B cell (primary cell): Measurements from ENCODE around the gene UBD. TPM values are rescaled to one million over a fixed set of nuclear protein-coding genes. Genes with fewer than 3 reads are reported as not detected.

Experiments used
- ATAC-seq: fragments of 200-7000 bp; cut with Tn5 transposase; one replicate; pipeline ENCODE4 v1.10.0; 2021; ENCODE audit warnings: low read depth, mild to moderate bottlenecking, moderate number of reproducible peaks, moderate library complexity
- CTCF ChIA-PET: fragments of 350-600 bp; sonication (Branson Sonifier 250); formaldehyde crosslinking; loops from one replicate; lab custom pipeline; 2021; ENCODE audit warnings: antibody characterized with exemption, inconsistent platforms; lab: Charles Lee
- POLR2A ChIA-PET: fragments of 350-600 bp; sonication (Branson Sonifier 250); formaldehyde crosslinking; loops from one replicate; lab custom pipeline; 2021; ENCODE audit warnings: antibody characterized with exemption; lab: Charles Lee
- DNase-seq: peaks from one replicate; pipeline ENCODE4 v3.0.0; 2013
- H2AFZ ChIP-seq: 2 replicates; pipeline ENCODE4 v1.6.1; 2012; ENCODE audit warnings: mild to moderate bottlenecking, low read depth, low read length; ENCODE audit not compliant: insufficient read depth, poor library complexity, severe bottlenecking
- H3K27ac ChIP-seq, 2 donors: 1 replicate in 1 of 2; 2 replicates in 1 of 2; pipeline ENCODE4 v1.5.1; 2012 to 2013; ENCODE audit warnings: low read length in 2 of 2, mild to moderate bottlenecking in 2 of 2, moderate library complexity in 1 of 2
- H3K27me3 ChIP-seq, 4 experiments: fragments of 200-600 bp in 1 of 4; sonication (generic) in 1 of 4; replicated peaks in 1 of 4; 1 replicate in 2 of 4; 2 replicates in 2 of 4; pipeline versions ENCODE4 v1.6.1 to v1.7.0; 2013 to 2016; ENCODE audit warnings: low read length in 3 of 4, mild to moderate bottlenecking in 2 of 4, mixed read lengths in 1 of 4, moderate library complexity in 1 of 4; ENCODE audit not compliant: insufficient read depth in 4 of 4, control insufficient read depth in 3 of 4; ENCODE audit errors: control extremely low read depth in 1 of 4
- H3K36me3 ChIP-seq, 2 experiments: replicated peaks in 1 of 2; 1 replicate in 1 of 2; 2 replicates in 1 of 2; pipeline versions ENCODE4 v1.6.1 to v1.7.1; 2013; ENCODE audit warnings: low read length in 1 of 2; ENCODE audit not compliant: insufficient read depth in 2 of 2, control insufficient read depth in 1 of 2; ENCODE audit errors: control extremely low read depth in 1 of 2, extremely low read depth in 1 of 2
- H3K4me1 ChIP-seq, 2 donors: fragments of 200-600 bp in 1 of 2; sonication (generic) in 1 of 2; 1 replicate in 1 of 2; 2 replicates in 1 of 2; pipeline versions ENCODE4 v1.5.1 to v1.6.1; 2013 to 2017; ENCODE audit warnings: low read length in 2 of 2; ENCODE audit not compliant: control insufficient read depth in 2 of 2, insufficient read depth in 2 of 2
- H3K4me2 ChIP-seq: replicated peaks from 2 replicates; pipeline ENCODE3; 2012; ENCODE audit warnings: mild to moderate bottlenecking, low read depth, low read length; ENCODE audit not compliant: poor library complexity, severe bottlenecking
- H3K4me3 ChIP-seq, 5 experiments: fragments of 200-600 bp in 1 of 5; sonication (generic) in 1 of 5; 1 replicate in 3 of 5; 2 replicates in 2 of 5; pipeline versions ENCODE4 v1.5.1 to v1.7.0; 2011 to 2016; ENCODE audit warnings: low read length in 4 of 5, mild to moderate bottlenecking in 4 of 5, low read depth in 2 of 5, control low read depth in 1 of 5, moderate library complexity in 1 of 5; ENCODE audit not compliant: insufficient read depth in 1 of 5; ENCODE audit errors: control extremely low read depth in 1 of 5, extremely low read depth in 1 of 5
- H3K79me2 ChIP-seq: fragments of 200-600 bp; sonication (generic); one replicate; pipeline ENCODE4 v1.6.0; 2016; ENCODE audit warnings: low read length; ENCODE audit not compliant: control insufficient read depth, insufficient read depth
- H3K9ac ChIP-seq: fragments of 200-600 bp; sonication (generic); 2 replicates; pipeline ENCODE4 v1.6.1; 2017; ENCODE audit warnings: mild to moderate bottlenecking, low read length, moderate library complexity
- H3K9me3 ChIP-seq, 3 donors: one replicate each; pipeline versions ENCODE4 v1.6.1 to v1.7.1; 2013; ENCODE audit warnings: low read length in 2 of 3; ENCODE audit not compliant: control insufficient read depth in 2 of 3, insufficient read depth in 1 of 3; ENCODE audit errors: control extremely low read depth in 1 of 3
- H4K20me1 ChIP-seq: 2 replicates; pipeline ENCODE4 v1.6.0; 2012; ENCODE audit warnings: mild to moderate bottlenecking, low read length; ENCODE audit not compliant: insufficient read depth, control insufficient read depth, poor library complexity, severe bottlenecking
- H3K27ac Mint-ChIP-seq: one replicate; pipeline ENCODE4 v1.8.0; 2021; ENCODE audit warnings: mixed read lengths
- H3K27me3 Mint-ChIP-seq: one replicate; pipeline ENCODE4 v1.8.0; 2021; ENCODE audit warnings: mixed read lengths
- H3K4me1 Mint-ChIP-seq: one replicate; pipeline ENCODE4 v1.8.0; 2021; ENCODE audit warnings: mixed read lengths
- H3K4me3 Mint-ChIP-seq: one replicate; pipeline ENCODE4 v1.8.0; 2021; ENCODE audit warnings: mixed read lengths
- H3K9me3 Mint-ChIP-seq: one replicate; pipeline ENCODE4 v1.8.0; 2022; ENCODE audit warnings: mixed read lengths; ENCODE audit not compliant: insufficient read depth
- CTCF ChIP-seq: fragments of 200-600 bp; IDR thresholded peaks from one replicate; pipeline ENCODE4 v1.8.0; 2022; ENCODE audit warnings: antibody characterized with exemption, mild to moderate bottlenecking
- EZH2 ChIP-seq: IDR thresholded peaks from 2 replicates; pipeline ENCODE4 v1.6.1; 2012; ENCODE audit warnings: borderline replicate concordance, low read depth, mild to moderate bottlenecking, moderate library complexity, low read length; ENCODE audit not compliant: insufficient read depth, poor library complexity, severe bottlenecking
- WGBS: methylation state at CpG from one replicate; pipeline ENCODE4 v1.1.5; 2013; ENCODE audit warnings: missing lambda C conversion rate; ENCODE audit not compliant: insufficient coverage; 5-methylcytosine and 5-hydroxymethylcytosine counted together
- intact Hi-C: fragments of 100-400 bp; cut with micrococcal nuclease; formaldehyde crosslinking; loops from one replicate; pipeline ENCODE4 v1.10.0; 2022
- polyA plus RNA-seq: library from polyadenylated mRNA; depleted of rRNA; stranded (reverse); fragments of >200 nt; gene quantifications from 2 replicates; pipeline ENCODE4 v1.2.3, GENCODE V29; 2012
- total RNA-seq, 2 donors: library from RNA; stranded (reverse); fragments of 120-200 nt in 1 of 2; gene quantifications; 1 replicate in 1 of 2; 2 replicates in 1 of 2; pipeline versions ENCODE4 v1.2.3 to v1.2.4, GENCODE V29; 2013 to 2022

The UBD gene
- total and polyA plus RNA-seq, 2 donors (not counting 1 experiment from before 2014, with no cell fraction given), result not detected

- DNase-seq (no peak), ATAC-seq (no peak)
- H3K36me3 ChIP-seq, result peaks cover 0 to 15% of the 10 kb centered on the region in 2 experiments
- ChIA-PET CTCF (interaction anchor here (0.9 to 1.6 kb wide), 4 partner anchors 11 to 913 kb away, joined by 3 to 4 read pairs (median 3); no protein-coding TSS in a partner anchor), POLR2A (no interaction called here)
- no peak overlapping the region for H2AFZ ChIP-seq
- no peak overlapping the region for H3K4me2 ChIP-seq
- 70% methylated on average over 1 of the region's 2 CpGs for WGBS
- H3K9me3 ChIP-seq, result no peaks in the 10 kb centered on the region
- Mint-ChIP-seq H3K27ac (peak overlapping the region; percentile 11), H3K4me3 (no peak overlapping the region), H3K9me3 (no peaks in the 10 kb centered on the region), H3K27me3 (peaks cover 6% of the 10 kb centered on the region), H3K4me1 (no peaks in the 10 kb centered on the region)
- no peak for TF ChIP-seq CTCF
- TF ChIP-seq EZH2, result no peak
- H3K4me1 ChIP-seq, result no peaks in the 10 kb centered on the region
- intact Hi-C loops, result no loop called here
- no peak overlapping the region for H3K27ac ChIP-seq
- H3K4me3 ChIP-seq, result no peak overlapping the region
- no peaks in the 10 kb centered on the region for H3K27me3 ChIP-seq
- no peaks in the 10 kb centered on the region for H3K79me2 ChIP-seq
- no peaks in the 10 kb centered on the region for H4K20me1 ChIP-seq
- H3K9ac ChIP-seq, result no peak overlapping the region
These were observed 38.7 kb upstream of the UBD start for GRCh38 chr6:29598172-29598747.

GRCh38 chr6:29597184-29597583, 37.7 kb upstream of the UBD start:
- H3K27ac Mint-ChIP-seq, result no peak overlapping the region
- no CpG with 5 or more reads among the region's 2 CpGs for WGBS
- peaks cover 6% of the 10 kb centered on the region for H3K27me3 Mint-ChIP-seq
- H3K36me3 ChIP-seq, result peaks cover 0 to 7% of the 10 kb centered on the region in 2 experiments
- H3K4me1 ChIP-seq, result no peaks in the 10 kb centered on the region
- H3K9me3 ChIP-seq, result no peaks in the 10 kb centered on the region
- TF ChIP-seq CTCF (no peak), EZH2 (no peak)
- DNase-seq (no peak), ATAC-seq (no peak)
- no peaks in the 10 kb centered on the region for H3K4me1 Mint-ChIP-seq
- no peak overlapping the region for H3K9ac ChIP-seq
- no peaks in the 10 kb centered on the region for H3K79me2 ChIP-seq
- intact Hi-C loops, result no loop called here
- H2AFZ ChIP-seq, result no peak overlapping the region
- CTCF ChIA-PET, result interaction anchor here (1.0 to 1.6 kb wide), 3 partner anchors 8 to 52 kb away, joined by 3 to 4 read pairs (median 3); no protein-coding TSS in a partner anchor
- H3K9me3 Mint-ChIP-seq, result no peaks in the 10 kb centered on the region
- no peak overlapping the region for H3K27ac ChIP-seq
- H3K4me3 Mint-ChIP-seq, result no peak overlapping the region
- no peak overlapping the region for H3K4me3 ChIP-seq
- H3K4me2 ChIP-seq, result no peak overlapping the region
- H4K20me1 ChIP-seq, result no peaks in the 10 kb centered on the region
- POLR2A ChIA-PET, result no interaction called here
- H3K27me3 ChIP-seq, result no peaks in the 10 kb centered on the region
